H1 (cell line): ENCODE results near the gene PRRC1. TPM values are rescaled to one million over a fixed set of nuclear protein-coding genes. Genes with fewer than 3 reads are reported as not detected.

Source experiments
- CTCF ChIA-PET: fragments of 300-600 bp; sonication (Branson Sonifier 250); formaldehyde crosslinking; loops from one replicate; lab custom pipeline; 2021; ENCODE audit not compliant: partially characterized antibody; lab: Charles Lee
- POLR2A ChIA-PET: fragments of 300-600 bp; sonication (Branson Sonifier 250); formaldehyde crosslinking; loops from one replicate; lab custom pipeline; 2021; ENCODE audit warnings: inconsistent platforms; ENCODE audit not compliant: partially characterized antibody; lab: Charles Lee
- DNase-seq, 2 experiments: peaks; one replicate each; pipeline versions ENCODE4 v3.0.0 to v3.0.0-alpha.2; 2010 to 2022; ENCODE audit warnings: low spot score in 2 of 2, low read depth in 1 of 2, mixed read lengths in 1 of 2
- FAIRE-seq: peaks from 2 replicates; lab custom pipeline; 2011; peaks lifted over from hg19 to GRCh38; lab: Jason Lieb, UNC
- H2AFZ ChIP-seq: 2 replicates; pipeline ENCODE4 v1.8.1; 2012; ENCODE audit warnings: low read length, inconsistent platforms
- H2AK5ac ChIP-seq: 2 replicates; pipeline ENCODE4 v1.6.1; 2013; ENCODE audit warnings: low read depth, low read length
- H2BK120ac ChIP-seq: replicated peaks from 2 replicates; pipeline ENCODE3; 2013; ENCODE audit warnings: low read depth, low read length, inconsistent platforms
- H2BK12ac ChIP-seq: 2 replicates; pipeline ENCODE4 v1.6.1; 2013; ENCODE audit warnings: low read depth, low read length
- H2BK15ac ChIP-seq: 2 replicates; pipeline ENCODE4 v1.6.1; 2013; ENCODE audit warnings: low read length
- H2BK20ac ChIP-seq: 2 replicates; pipeline ENCODE4 v1.6.1; 2013; ENCODE audit warnings: low read length
- H2BK5ac ChIP-seq: 2 replicates; pipeline ENCODE4 v1.6.1; 2013; ENCODE audit warnings: low read depth, low read length
- H3K14ac ChIP-seq: 2 replicates; pipeline ENCODE4 v1.6.1; 2013; ENCODE audit warnings: inconsistent platforms; ENCODE audit not compliant: insufficient read length
- H3K18ac ChIP-seq: 2 replicates; pipeline ENCODE4 v1.6.1; 2013; ENCODE audit warnings: low read length; ENCODE audit errors: extremely low read depth
- H3K23ac ChIP-seq: 2 replicates; pipeline ENCODE4 v1.6.1; 2013; ENCODE audit warnings: inconsistent platforms; ENCODE audit not compliant: insufficient read length
- H3K23me2 ChIP-seq: 2 replicates; pipeline ENCODE4 v1.6.1; 2013; ENCODE audit warnings: low read depth, low read length
- H3K27ac ChIP-seq: 2 replicates; pipeline ENCODE4 v1.6.1; 2011; ENCODE audit warnings: low read depth, low read length, inconsistent platforms
- H3K27me3 ChIP-seq, 4 experiments: replicated peaks in 1 of 4; 1 replicate in 1 of 4; 2 replicates in 3 of 4; pipeline versions ENCODE4 v1.6.1 to v1.8.1; 2011 to 2013; ENCODE audit warnings: low read length in 3 of 4, mild to moderate bottlenecking in 3 of 4, inconsistent platforms in 2 of 4, mixed read lengths in 2 of 4, moderate library complexity in 1 of 4; ENCODE audit not compliant: control insufficient read depth in 3 of 4, insufficient read depth in 3 of 4; ENCODE audit errors: extremely low read depth in 1 of 4
- H3K36me3 ChIP-seq, 4 experiments: 2 replicates each; pipeline versions ENCODE4 v1.6.1 to v1.8.1; 2011 to 2013; ENCODE audit warnings: mild to moderate bottlenecking in 4 of 4, low read length in 3 of 4, moderate library complexity in 2 of 4, control low read depth in 1 of 4, inconsistent platforms in 1 of 4; ENCODE audit not compliant: insufficient read depth in 4 of 4, control insufficient read depth in 2 of 4
- H3K4ac ChIP-seq: replicated peaks from 2 replicates; pipeline ENCODE3; 2013; ENCODE audit warnings: low read length, low read depth, mixed read lengths, inconsistent platforms; ENCODE audit not compliant: insufficient read length
- H3K4me1 ChIP-seq, 4 experiments: replicated peaks in 1 of 4; 1 replicate in 1 of 4; 2 replicates in 3 of 4; pipeline versions ENCODE4 v1.6.1 to v1.8.1; 2011 to 2013; ENCODE audit warnings: low read length in 3 of 4, inconsistent platforms in 2 of 4, mixed read lengths in 1 of 4; ENCODE audit not compliant: insufficient read depth in 4 of 4, control insufficient read depth in 3 of 4
- H3K4me2 ChIP-seq, 2 experiments: 2 replicates each; pipeline versions ENCODE4 v1.6.1 to v1.8.1; 2011 to 2013; ENCODE audit warnings: low read depth in 2 of 2, low read length in 2 of 2, control low read depth in 1 of 2, inconsistent platforms in 1 of 2, mild to moderate bottlenecking in 1 of 2; ENCODE audit not compliant: insufficient read depth in 1 of 2
- H3K4me3 ChIP-seq, 4 experiments: fragments of 200-600, 300-600 bp in 1 of 4; sonication (generic), shearing (Covaris generic), sonication (Bioruptor Twin) in 1 of 4; 2 replicates each; pipeline versions ENCODE4 v1.5.1 to v1.8.1; 2011 to 2016; ENCODE audit warnings: low read length in 4 of 4, low read depth in 3 of 4, control low read depth in 2 of 4, inconsistent platforms in 2 of 4, mild to moderate bottlenecking in 2 of 4, mixed read lengths in 1 of 4, moderate library complexity in 1 of 4; ENCODE audit not compliant: insufficient read depth in 2 of 4; ENCODE audit errors: extremely low read depth in 1 of 4
- H3K56ac ChIP-seq: replicated peaks from 2 replicates; pipeline ENCODE3; 2013; ENCODE audit warnings: low read depth, mild to moderate bottlenecking, mixed read lengths, low read length, inconsistent platforms; ENCODE audit not compliant: insufficient read length
- H3K79me1 ChIP-seq: 2 replicates; pipeline ENCODE4 v1.6.1; 2013; ENCODE audit warnings: low read depth, low read length, control low read depth
- H3K79me2 ChIP-seq, 2 experiments: 2 replicates each; pipeline versions ENCODE4 v1.6.1 to v1.8.1; 2012 to 2013; ENCODE audit warnings: low read length in 2 of 2, mild to moderate bottlenecking in 2 of 2, inconsistent platforms in 1 of 2; ENCODE audit not compliant: insufficient read depth in 2 of 2, control insufficient read depth in 1 of 2
- H3K9ac ChIP-seq, 4 experiments: replicated peaks in 1 of 4; 1 replicate in 1 of 4; 2 replicates in 3 of 4; pipeline versions ENCODE4 v1.6.1 to v1.8.1; 2011 to 2013; ENCODE audit warnings: low read depth in 3 of 4, low read length in 3 of 4, control low read depth in 2 of 4, mild to moderate bottlenecking in 2 of 4, moderate library complexity in 2 of 4, inconsistent platforms in 1 of 4; ENCODE audit errors: extremely low read depth in 1 of 4
- H3K9me3 ChIP-seq, 2 experiments: 2 replicates each; pipeline versions ENCODE4 v1.6.1 to v1.8.1; 2012 to 2013; ENCODE audit warnings: mild to moderate bottlenecking in 2 of 2, moderate library complexity in 2 of 2, control low read depth in 1 of 2, inconsistent platforms in 1 of 2, low read depth in 1 of 2, low read length in 1 of 2, mixed read lengths in 1 of 2; ENCODE audit not compliant: insufficient read depth in 2 of 2
- H4K20me1 ChIP-seq, 2 experiments: replicated peaks in 1 of 2; 2 replicates each; pipeline versions ENCODE3 to v1.8.1; 2011 to 2013; ENCODE audit warnings: inconsistent platforms in 2 of 2, low read length in 2 of 2, mild to moderate bottlenecking in 1 of 2; ENCODE audit not compliant: insufficient read depth in 2 of 2, control insufficient read depth in 1 of 2
- H4K5ac ChIP-seq: 2 replicates; pipeline ENCODE4 v1.6.1; 2013; ENCODE audit warnings: low read length, low read depth, mixed read lengths, inconsistent platforms; ENCODE audit not compliant: insufficient read length
- H4K8ac ChIP-seq: 2 replicates; pipeline ENCODE4 v1.8.0; 2013; ENCODE audit warnings: mild to moderate bottlenecking, moderate library complexity, low read length, inconsistent platforms; ENCODE audit not compliant: insufficient read depth; ENCODE audit errors: extremely low read depth
- H4K91ac ChIP-seq: replicated peaks from 2 replicates; pipeline ENCODE3; 2013; ENCODE audit warnings: low read length, mixed read lengths, inconsistent platforms; ENCODE audit not compliant: insufficient read length
- CBX5 ChIP-seq: fragments of 300-800, 300-1000 bp; sonication (generic); IDR thresholded peaks from 2 replicates; pipeline ENCODE4 v1.7.1; 2016; ENCODE audit warnings: antibody characterized with exemption, low read length, low read depth
- CEBPB ChIP-seq: IDR thresholded peaks from 2 replicates; pipeline ENCODE4 v1.6.1; 2012; ENCODE audit warnings: low read depth, low read length
- CHD2 ChIP-seq: IDR thresholded peaks from 2 replicates; pipeline ENCODE4 v1.6.1; 2012; ENCODE audit warnings: low read length, improper control_type of control experiment
- EGR1 ChIP-seq: IDR thresholded peaks from 2 replicates; pipeline ENCODE4 v1.6.1; 2011; ENCODE audit warnings: low read depth, low read length, borderline replicate concordance
- NANOG ChIP-seq: IDR thresholded peaks from 2 replicates; pipeline ENCODE4 v1.6.1; 2011; ENCODE audit warnings: low read length, low read depth, mild to moderate bottlenecking, inconsistent platforms; ENCODE audit not compliant: insufficient read depth, poor library complexity, severe bottlenecking
- NRF1 ChIP-seq: IDR thresholded peaks from 2 replicates; pipeline ENCODE4 v1.6.1; 2011; ENCODE audit warnings: mild to moderate bottlenecking, low read depth, low read length, improper control_type of control experiment
- RAD21 ChIP-seq, 2 experiments: IDR thresholded peaks in 1 of 2; conservative IDR thresholded peaks in 1 of 2; 2 replicates each; pipeline ENCODE4 v1.6.1; 2011; ENCODE audit warnings: low read depth in 2 of 2, low read length in 2 of 2, improper control_type of control experiment in 1 of 2, inconsistent platforms in 1 of 2, mild to moderate bottlenecking in 1 of 2, moderate library complexity in 1 of 2
- RFX5 ChIP-seq: IDR thresholded peaks from 2 replicates; pipeline ENCODE4 v1.6.1; 2011; ENCODE audit warnings: low read depth, low read length, improper control_type of control experiment, borderline replicate concordance
- RNF2 ChIP-seq: fragments of 200-900, 300-1000 bp; sonication (generic); IDR thresholded peaks from 2 replicates; pipeline ENCODE4 v1.7.1; 2016; ENCODE audit warnings: borderline replicate concordance, low read depth, mild to moderate bottlenecking, antibody characterized with exemption, low read length; ENCODE audit not compliant: poor library complexity, severe bottlenecking; ENCODE audit errors: missing control alignments
- RXRA ChIP-seq: IDR thresholded peaks from 2 replicates; pipeline ENCODE4 v1.6.1; 2011; ENCODE audit warnings: low read depth, mild to moderate bottlenecking, low read length, moderate library complexity; ENCODE audit not compliant: insufficient read depth
- SIRT6 ChIP-seq: IDR thresholded peaks from one replicate; pipeline ENCODE4 v1.7.1; 2012; ENCODE audit warnings: low read length, inconsistent platforms
- SP4 ChIP-seq: IDR thresholded peaks from 2 replicates; pipeline ENCODE4 v1.6.1; 2012; ENCODE audit warnings: low read length, inconsistent platforms
- SRF ChIP-seq: IDR thresholded peaks from 2 replicates; pipeline ENCODE4 v1.6.1; 2011; ENCODE audit warnings: mild to moderate bottlenecking, low read depth, low read length, moderate library complexity
- ZNF274 ChIP-seq: IDR thresholded peaks from 2 replicates; pipeline ENCODE4 v1.7.0; 2012; ENCODE audit warnings: low read length, borderline replicate concordance; ENCODE audit errors: extremely low read depth
- WGBS, 2 experiments: shearing (Covaris generic) in 1 of 2; methylation state at CpG; one replicate each; pipeline versions ENCODE4 v1.1.6 to v1.1.7; 2013 to 2015; ENCODE audit warnings: low lambda C conversion rate in 2 of 2, mixed read lengths in 2 of 2, inconsistent platforms in 1 of 2, low coverage in 1 of 2, missing lambda C conversion rate in 1 of 2; ENCODE audit not compliant: insufficient replicate concordance in 2 of 2, insufficient coverage in 1 of 2, insufficient read length in 1 of 2; ENCODE audit errors: extremely low coverage in 1 of 2, missing lambda C conversion rate in 1 of 2; 5-methylcytosine and 5-hydroxymethylcytosine counted together
- polyA plus RNA-seq, 7 experiments: library from polyadenylated mRNA; depleted of rRNA in 3 of 7; stranded (reverse) in 5 of 7; unstranded in 2 of 7; fragments of >200 nt in 5 of 7; fragments of 200-250 nt in 2 of 7; gene quantifications; 1 replicate in 5 of 7; 2 replicates in 1 of 7; 4 replicates in 1 of 7; pipeline versions ENCODE4 v1.2.1 to v1.2.3, GENCODE V29; 2011 to 2013; ENCODE audit warnings: missing spikeins in 2 of 7, mixed read lengths in 2 of 7
- total RNA-seq: library from RNA; stranded (reverse); fragmentation: NEBNext Ultra II Directional; extraction: Animal tissue kit (Norgen Biotek cat#: 25700); gene quantifications from 2 replicates; pipeline ENCODE4 v1.2.1, GENCODE V29; 2021

PRRC1 gene
- total and polyA plus RNA-seq, 2 of the 8 experiments (the other 6 are each of a cell fraction or from before 2014, with no cell fraction given) = 54.6 to 78.6 TPM

DNA sequence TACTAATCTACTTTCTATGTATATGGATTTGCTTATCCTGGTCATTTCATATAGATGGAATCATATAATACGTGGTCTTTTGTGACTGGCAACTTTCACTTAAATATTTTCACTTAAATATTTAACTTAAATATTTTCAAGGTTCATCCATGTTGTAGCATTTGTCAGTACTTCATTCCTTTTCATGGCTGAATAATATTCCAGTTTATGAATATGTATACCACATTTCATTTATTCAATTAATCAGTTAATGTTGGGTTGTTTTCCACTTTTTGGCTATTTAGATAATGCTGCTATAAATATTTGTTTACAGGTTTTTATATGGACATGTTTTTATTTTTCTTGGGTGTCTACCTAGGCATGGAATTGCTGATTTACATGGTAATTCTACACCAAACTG is 7.7 kb downstream of the PRRC1 start:
- no peak overlapping the region for H2AFZ ChIP-seq
- no peak overlapping the region for H3K23ac ChIP-seq
- H2BK15ac ChIP-seq = no peak overlapping the region
- H3K4me1 ChIP-seq = no peaks in the 10 kb centered on the region
- H2BK120ac ChIP-seq = no peak overlapping the region
- no peaks in the 10 kb centered on the region for H3K23me2 ChIP-seq
- H3K4ac ChIP-seq = no peak overlapping the region
- H3K9me3 ChIP-seq = no peaks in the 10 kb centered on the region
- no peak overlapping the region for H3K18ac ChIP-seq
- H3K36me3 ChIP-seq = peaks cover 15 to 80% (median 32%) of the 10 kb centered on the region in 4 experiments
- no peak overlapping the region for H3K56ac ChIP-seq
- H4K5ac ChIP-seq = no peak overlapping the region
- H3K9ac ChIP-seq = no peak overlapping the region
- no peak overlapping the region for H3K4me2 ChIP-seq
- no peak overlapping the region for H4K8ac ChIP-seq
- no peak overlapping the region for H3K14ac ChIP-seq
- ChIA-PET CTCF (no interaction called here), POLR2A (no interaction called here)
- no peak overlapping the region for H3K4me3 ChIP-seq
- DNase-seq = no peak
- H3K27me3 ChIP-seq = no peaks in the 10 kb centered on the region
- peaks cover 6 to 9% of the 10 kb centered on the region in 2 experiments for H4K20me1 ChIP-seq
- H3K27ac ChIP-seq = no peak overlapping the region
- no peak overlapping the region for H2BK20ac ChIP-seq
- no peak overlapping the region for H4K91ac ChIP-seq
- no peak overlapping the region for H2BK12ac ChIP-seq
- peaks cover 4 to 44% of the 10 kb centered on the region in 2 experiments; a peak in 2 of 4 replicates for H3K79me2 ChIP-seq
- FAIRE-seq = no peak
- 88% methylated on average over 1 of the region's 1 CpG; no CpG with 5 or more reads in 1 of the 2 experiments for WGBS, 2 experiments
- no peak overlapping the region for H2BK5ac ChIP-seq
- no peaks in the 10 kb centered on the region for H3K79me1 ChIP-seq
- H2AK5ac ChIP-seq = no peak overlapping the region
- no peak for TF ChIP-seq EGR1
- TF ChIP-seq SIRT6 = no peak
- TF ChIP-seq CHD2 = no peak
- TF ChIP-seq RNF2 = no peak
- no peak for TF ChIP-seq NANOG
- no peak for TF ChIP-seq CBX5
- no peak for TF ChIP-seq RAD21 (IDR thresholded peaks at IDR 0.05 in 1 of 2, conservative IDR thresholded peaks at IDR 0.05 in 1 of 2; ENCODE audit: low read depth in 2 of 2, low read length in 2 of 2)
- TF ChIP-seq SP4 = no peak
- TF ChIP-seq SRF = no peak
- TF ChIP-seq RFX5 = no peak
- TF ChIP-seq ZNF274 = no peak
- no peak for TF ChIP-seq CEBPB
- no peak for TF ChIP-seq NRF1
- TF ChIP-seq RXRA = no peak
